NCI-H524 treated with DMSO at 0.1 percent for 48 hours (cell line): ENCODE data around the gene PDLIM7.
"Not testable (repeated sequence)": the region's sequence is repeated elsewhere in the genome, so short reads cannot be mapped to it uniquely, and the experiment has no call there.

ENCODE experiments used
- DNase-seq: peaks from one replicate; lab custom pipeline; 2025; lab: John Stamatoyannopoulos, UW

PDLIM7 gene, protein sequence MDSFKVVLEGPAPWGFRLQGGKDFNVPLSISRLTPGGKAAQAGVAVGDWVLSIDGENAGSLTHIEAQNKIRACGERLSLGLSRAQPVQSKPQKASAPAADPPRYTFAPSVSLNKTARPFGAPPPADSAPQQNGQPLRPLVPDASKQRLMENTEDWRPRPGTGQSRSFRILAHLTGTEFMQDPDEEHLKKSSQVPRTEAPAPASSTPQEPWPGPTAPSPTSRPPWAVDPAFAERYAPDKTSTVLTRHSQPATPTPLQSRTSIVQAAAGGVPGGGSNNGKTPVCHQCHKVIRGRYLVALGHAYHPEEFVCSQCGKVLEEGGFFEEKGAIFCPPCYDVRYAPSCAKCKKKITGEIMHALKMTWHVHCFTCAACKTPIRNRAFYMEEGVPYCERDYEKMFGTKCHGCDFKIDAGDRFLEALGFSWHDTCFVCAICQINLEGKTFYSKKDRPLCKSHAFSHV

DNA sequence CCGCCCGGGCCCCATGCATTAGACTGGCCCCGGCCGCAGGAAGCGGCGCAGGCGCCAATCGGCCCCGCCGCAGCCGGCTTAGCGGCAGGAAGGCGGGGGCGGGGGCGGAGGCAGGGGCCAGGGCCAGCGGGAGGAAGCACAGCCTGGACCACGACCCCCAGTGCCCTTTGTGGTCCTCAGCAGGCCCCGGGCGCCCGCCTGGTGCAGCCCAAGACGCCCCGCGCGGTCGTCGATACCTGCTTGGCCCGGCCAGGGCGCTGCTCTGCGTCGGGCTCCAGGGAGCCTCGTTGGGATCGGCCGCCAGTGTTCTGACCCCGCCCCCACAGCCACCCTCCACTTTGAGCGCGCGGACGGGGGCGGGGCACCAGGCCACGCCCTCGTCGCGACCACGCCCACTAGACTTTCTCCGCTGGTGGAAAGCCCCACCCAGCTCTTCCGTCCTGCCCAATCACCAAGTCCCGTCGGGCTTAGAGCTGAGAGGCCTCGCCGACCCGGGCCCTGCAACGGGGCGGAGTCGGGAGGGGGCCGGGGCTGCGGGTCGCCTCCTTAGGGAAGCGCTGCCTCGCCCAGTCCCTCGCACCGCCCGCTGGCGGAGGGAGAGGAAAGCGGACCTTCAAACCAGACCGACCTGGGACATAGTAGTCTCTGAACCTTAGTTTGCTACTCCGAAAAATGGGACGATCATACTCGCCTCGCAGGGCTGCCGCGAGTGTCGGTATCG, at the start of gene PDLIM7:
PDLIM7 (minus strand) TSS at position 313 of the 721 bp plus-strand sequence. CDS start 1,092 bp downstream, outside the sequence.
- peak; percentile 71 for DNase-seq

DNA sequence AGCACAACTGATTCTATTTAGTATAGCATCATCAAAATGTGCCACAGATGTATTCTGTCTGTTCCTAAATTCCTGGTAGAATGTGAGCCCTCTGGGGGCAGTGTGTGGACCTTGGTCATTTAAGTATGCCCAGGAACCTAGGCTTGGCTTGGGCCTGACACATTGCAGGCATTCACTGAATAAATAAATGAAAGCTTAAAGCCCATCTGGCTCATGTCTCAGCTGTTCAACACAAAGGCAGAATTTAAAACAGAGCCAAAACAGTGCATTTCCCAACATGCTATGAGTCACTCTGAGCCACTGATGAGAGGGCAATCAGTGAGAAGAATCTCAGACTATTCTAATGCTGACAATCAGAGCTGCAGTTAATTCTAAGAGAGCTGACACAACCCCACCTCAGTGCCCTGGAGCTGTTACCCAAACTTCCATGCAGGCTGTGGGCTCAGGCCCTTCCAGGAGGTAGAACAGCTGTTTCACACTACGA, 48.9 kb upstream of the PDLIM7 start:
- DNase-seq: no peak

DNA sequence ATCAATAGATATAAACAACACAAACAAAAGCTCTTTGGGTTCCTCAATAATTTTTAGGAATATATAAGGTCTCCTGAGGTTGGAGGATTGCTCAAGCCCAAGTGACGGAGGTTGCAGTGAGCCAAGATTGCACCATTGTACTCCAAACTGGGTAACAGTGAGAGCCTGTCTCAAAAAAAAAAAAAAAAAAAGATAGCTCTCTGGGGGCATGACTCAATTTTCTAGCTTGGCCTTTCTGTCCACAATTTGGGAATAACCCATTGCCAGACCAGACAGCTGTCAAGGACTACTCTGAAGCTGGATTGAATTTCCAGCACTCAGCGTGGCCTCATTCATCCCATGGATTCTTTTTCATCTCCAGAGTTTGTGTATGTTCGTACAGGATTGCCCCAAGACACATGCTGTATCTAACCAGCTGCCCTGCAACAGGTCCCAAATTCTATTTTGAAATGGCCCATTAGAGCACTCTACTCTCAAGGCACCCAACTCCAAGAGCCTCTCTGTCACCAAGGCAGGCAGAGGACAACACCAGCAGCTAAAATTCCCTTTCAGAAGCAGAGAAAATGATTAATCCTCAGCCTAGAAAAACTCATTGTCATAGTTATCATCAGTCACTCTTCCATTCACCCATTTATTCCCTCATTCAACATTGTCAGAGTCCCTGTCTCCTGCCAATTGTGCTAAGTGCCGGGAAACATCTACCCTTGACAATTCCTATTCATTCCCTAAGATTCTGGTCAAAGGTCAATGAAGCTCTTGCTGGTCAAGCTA, 48.3 kb upstream of the PDLIM7 start:
- DNase-seq: no peak

DNA sequence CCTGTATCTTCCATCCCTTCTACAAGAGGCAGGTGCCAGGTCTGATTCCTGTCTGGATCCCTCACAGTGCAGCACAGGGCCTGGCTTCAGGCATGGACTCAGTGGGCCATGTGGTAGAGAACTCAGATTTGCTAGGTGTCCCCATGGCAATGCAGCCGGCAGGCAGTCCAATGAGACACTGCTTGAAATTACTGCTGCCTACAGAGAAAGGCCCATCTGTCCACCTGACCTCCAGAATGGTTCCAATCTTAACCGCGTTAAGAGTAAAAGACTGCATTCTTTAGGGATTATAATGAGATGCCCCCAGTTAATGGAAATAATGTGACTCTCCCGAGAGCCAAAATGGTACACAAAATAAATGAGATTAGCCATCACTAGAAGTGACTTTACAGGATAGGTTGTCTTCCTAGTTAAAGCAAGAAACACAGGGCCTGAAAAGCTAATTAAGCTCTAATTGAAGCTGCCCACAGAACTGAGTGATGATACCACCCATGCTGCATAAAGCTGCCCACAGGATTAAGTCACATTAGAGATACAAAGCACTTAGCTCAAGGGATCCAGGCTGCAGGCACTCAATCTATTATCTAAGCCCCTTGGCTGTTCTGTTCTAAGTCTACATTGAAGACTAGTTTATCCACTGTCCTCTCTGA, 45.5 kb upstream of the PDLIM7 start:
- DNase-seq: peak; percentile 69

DNA sequence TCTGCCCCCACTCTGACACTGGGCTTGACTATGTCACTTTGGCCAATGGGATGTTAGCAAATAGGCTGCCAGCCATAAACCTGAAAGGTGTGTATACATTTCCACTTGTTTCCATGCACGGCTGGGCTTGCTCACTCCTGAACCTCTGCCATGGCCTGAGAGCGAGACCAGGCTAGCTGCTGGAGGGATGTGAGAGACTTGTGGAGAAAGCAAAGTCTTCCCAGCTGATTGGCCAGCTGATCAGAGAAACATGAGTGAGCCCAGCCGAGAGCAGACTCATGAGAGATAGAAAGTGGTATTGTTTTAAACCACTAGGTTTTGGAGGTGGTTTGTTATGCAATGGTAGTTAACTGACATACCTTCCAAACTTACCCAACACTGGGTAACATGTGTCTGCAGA, 43.0 kb upstream of the PDLIM7 start:
- no peak for DNase-seq

DNA sequence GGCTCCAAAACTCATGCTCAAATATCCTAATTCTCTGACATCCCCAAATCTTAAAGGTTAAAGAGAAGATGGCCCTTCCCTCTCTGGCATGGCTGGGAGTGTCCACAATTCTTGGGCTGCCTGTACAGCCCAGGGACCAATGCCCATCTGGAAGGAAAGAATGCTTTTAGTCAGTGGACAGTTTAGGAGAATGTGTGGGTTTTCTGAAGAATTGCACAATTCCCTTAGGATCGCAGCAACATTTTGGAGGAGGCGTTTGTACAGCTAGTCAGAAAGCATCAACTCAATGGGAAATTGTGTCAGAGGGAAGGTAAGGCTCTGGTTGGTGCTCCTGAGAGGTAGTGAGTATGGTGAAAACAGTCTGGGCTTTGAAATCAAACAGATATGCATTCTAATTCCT, 42.0 kb upstream of the PDLIM7 start:
- DNase-seq: no peak

DNA sequence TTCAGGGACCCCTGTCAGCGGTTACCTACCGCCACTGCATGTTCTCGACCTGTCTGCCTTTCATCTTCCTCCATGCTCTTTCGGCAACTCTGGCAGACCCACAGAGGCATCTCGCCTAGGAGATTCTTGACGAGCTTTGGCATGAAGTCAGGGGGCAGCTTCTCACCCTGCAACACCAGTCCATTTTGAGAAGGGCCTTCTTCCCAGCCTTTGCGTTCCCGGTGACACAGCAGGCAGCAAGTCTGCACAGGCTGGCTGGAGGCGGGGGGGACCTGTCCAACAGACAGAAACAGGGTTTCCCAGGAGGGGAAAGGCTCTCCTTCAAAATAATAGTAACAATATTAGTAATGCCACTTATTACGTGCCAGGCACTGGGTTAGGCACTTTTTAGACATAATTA, 41.5 kb upstream of the PDLIM7 start:
- DNase-seq: no peak

DNA sequence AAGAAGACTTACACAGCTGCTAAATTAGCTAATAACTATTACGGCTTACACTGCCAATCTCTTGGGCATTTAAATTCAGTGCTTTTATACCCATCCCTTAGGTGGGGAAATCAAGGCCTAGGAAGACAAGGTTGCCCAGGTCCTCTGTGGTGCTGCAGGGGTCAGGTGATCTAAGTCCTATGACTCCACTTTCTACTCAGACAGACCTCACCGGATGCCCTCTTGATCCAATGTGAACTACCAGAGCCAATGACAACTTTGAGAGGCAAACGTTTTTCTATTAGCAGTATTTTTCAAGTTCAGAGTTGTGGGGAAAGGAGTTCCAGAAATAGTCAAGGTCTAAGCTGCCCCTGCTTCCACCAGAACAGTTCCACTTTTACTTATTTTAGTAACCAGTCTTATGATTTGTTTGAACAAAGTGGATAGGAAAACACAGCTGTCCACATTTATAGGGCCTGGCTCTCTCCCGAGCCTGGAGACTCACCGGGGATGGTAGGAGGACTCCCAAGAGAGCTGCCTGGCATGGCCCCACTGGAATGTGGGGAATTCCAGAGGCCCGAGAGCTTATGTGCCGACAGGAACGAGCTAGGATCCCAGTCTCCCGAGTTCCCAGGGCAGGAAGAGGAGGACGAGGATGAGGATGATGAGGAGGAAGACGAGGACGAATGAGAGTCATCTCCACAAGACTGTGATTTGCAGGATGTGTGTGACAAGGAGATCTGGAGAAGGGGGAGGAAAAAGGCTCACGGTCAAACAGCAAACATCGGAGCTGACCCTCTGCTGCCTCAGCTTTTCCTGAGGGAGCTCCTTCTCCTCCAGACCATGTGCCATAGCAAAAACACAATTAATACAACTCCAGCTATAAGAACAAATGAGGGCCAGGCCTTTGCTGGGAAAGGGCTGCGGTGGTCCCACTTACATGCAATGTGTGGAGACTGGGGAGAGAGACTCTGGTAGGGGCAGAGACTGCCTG, 40.3 kb upstream of the PDLIM7 start:
- DNase-seq: no peak

DNA sequence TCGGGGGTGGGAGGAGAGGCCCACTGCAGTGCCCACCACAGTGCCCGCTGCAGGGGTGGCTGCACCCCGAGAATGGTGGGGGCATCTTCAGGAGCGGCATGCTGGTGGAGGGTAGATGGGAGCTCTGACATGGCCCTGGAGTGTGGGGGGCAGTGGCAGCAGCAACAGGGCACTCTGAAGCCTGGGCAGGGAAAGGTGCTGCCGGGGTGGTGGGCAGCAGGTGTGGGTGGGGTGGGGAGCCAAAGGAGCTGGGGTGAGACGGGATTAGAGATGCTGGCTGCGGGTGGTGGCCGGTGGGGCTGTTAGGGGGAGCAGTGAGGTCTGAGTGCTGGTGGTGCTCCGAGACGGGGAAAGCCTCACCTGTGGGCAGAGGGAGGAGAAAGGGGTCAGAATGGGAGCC, 39.0 kb upstream of the PDLIM7 start:
- DNase-seq: no peak

DNA sequence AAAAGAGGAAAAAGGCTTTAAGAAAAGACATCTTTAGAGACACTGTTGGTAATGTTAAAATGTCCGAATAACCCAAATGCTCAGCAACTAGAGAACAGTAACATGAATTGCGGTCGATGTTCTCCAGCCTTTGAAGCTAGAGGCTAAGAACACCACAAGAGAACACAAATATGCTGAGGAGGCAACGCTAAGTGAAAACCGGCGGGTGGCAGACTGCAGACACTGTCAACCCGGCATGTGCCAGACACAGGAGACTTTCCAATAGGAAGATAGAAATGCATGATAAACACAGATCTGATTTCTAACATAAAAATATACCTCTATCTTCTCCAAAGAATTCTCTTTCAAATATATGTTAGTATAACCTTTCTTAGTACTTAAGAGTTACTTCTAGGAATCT, 37.7 kb upstream of the PDLIM7 start:
- DNase-seq: no peak

DNA sequence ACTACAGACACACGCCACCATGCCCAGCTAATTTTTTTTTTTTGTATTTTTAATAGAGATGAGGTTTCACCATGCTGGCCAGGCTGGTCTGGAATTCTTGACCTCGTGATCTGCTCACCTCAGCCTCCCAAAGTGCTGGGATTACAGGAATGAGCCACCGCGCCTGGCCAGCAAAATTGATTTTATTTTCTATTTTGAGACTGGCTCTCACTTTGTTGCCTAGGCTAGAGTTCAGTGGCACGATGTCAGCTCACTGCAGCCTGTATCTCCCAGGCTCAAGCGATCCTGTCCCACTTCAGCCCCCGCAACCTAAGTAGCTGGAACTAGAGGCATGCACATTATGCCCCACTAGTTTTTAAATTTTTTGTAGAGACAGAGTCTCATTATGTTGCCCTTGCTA, 37.0 kb upstream of the PDLIM7 start:
- DNase-seq: not testable (repeated sequence)

DNA sequence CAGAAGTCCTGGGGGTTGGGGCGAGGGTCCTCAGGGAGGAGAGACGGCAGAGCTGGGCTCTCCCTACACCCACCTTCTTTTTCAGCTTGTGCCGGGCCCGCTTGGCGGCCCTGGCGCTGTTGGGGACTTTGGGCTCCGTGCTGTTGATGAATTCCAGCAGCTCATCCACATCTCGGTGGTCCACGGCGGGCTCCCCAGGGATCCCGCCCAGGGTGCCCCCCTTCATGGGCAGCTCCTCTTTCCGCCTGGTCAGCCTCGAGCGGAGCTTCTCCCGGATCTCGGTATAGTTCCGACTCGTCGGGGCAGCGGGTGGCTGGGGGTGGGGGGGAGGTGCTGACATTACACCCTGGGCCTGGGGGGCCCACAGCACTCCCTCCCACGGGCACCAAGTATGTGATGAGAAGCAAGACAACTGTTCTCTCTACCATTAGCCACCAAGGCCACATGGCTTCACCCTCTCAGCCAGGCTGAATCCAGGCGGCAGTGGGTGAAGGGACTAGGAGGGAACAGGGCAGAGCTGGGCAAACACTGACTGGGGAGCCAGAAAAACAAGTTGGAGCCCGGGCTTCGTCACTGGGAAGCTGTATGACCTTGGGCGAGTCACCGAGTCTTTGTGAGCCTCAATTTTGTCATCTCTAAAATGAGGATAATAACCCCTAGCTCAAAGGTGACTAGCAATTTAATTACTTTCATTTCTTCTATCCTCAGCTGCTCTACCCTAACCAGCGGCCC, 34.0 kb upstream of the PDLIM7 start:
- DNase-seq: no peak

DNA sequence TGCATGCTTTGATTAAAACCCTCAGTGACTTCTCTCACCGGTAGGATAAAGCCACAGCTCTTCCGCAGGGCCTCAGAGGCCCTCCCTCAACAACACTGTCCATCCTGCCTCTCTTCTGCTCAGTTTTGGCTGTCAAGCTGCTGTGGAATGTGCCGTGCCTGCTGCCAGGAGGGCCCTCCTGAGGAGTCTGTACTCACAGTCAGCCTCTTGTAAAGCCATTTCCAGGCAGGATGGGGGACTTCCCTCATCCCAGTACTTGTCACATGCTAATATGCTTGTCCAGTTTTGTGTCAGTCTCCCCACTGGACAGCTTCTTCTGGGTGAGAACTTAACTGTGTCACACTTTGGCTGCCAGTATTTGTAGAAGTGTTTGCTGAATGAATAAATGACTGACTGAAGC, 33.2 kb upstream of the PDLIM7 start:
- DNase-seq: no peak

DNA sequence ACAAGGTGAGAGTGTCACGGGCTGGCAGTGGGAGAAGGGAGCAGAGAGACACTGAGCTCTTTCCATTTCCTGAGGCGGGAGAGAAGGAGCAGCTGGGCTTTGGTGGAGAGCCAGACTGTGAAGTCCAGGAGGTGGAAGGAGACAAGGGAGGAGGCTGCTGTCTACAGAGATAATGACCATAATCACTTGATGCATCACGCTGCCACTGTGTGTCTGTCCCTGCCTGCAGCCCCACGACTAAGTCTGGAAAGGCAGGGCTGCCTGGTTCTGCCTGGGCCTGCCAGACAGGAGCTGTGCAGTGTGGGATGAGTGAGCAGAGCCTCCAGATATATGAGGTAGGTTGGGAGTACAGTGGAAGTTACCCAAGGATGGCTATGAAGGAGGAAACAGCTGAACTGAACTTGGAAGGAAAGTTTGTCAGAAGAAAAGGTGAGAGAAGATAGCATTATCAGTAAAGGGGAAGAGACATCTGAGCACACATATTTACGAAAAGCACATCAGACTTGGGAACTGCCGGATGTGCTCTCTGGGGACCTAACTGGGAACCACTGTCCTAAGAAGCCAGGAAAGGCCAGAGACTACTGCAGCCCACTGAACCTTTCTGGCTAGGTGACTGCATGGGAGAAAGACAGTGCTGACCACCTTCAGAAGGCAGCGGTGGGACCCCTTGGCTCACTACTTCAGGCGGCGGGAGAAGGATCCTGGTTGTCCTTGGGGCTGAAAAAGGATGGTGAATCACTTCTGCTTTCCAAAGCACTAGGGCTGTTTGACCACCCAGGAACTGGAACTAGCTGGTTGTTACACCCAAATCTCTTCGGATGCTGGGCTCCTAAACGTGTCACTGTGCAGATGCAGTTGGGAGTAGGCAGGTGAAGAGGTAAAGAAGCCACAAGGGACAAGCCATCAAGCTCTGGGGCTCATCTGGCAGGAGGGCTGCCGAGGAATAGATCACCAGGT, 32.1 kb upstream of the PDLIM7 start:
- DNase-seq: no peak

DNA sequence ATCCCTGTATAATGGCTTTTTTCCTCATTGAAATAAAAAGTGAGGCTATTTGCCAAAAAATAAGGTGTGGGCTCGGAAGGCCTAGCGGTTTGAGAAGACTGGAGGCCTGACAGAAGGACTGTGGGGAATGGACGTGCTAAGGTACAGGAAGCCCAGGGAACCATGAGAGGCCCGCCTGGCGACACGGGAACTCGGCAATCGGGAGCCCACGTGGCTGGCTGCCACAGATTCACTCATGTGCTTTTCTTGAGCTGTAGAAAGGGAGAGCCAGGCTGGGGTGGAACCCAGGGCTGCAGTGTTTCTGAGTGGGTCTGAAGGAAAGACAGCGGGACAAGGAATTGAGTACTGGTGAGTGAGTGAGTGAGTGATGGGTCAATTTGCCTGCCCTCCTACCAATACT, 31.2 kb upstream of the PDLIM7 start:
- no peak for DNase-seq

DNA sequence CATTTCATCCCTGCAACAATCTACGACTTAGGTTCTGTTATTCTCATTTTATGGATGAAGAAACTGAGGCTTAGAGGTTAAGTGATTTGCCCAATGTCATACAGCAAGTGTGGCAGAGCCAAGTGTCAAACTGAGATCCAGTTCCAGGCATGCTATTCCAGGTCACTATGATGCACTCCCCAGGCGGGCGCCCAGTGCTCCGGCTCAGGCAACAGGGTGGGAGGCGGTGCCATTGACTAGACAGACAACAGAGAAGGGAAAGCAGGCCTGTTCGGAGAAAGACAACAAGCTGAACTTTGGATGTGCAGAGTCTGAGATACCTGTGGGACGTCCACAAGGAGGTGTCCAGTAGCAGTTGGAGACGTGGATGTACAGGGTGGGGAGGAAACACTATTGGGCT, 30.2 kb upstream of the PDLIM7 start:
- DNase-seq: no peak

DNA sequence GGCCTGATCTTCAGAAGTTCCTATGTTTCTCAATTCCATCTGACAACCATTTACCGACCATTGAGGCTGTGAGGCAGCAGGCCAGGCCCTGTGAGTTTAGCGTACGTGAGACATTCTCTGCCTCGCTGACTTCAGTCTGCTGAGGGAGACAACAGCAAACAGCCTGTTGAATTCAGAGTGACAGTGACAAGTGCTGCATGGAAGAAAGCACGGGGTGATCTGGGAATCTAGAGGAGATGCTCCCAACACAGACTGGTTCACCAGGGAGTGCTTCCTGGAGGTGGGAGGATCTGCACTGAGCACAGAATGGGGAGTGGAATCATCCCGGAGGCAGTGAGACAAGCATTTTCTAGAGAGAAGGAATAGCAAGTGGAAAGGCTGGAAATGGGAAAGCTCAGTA, 29.4 kb upstream of the PDLIM7 start:
- DNase-seq: no peak

DNA sequence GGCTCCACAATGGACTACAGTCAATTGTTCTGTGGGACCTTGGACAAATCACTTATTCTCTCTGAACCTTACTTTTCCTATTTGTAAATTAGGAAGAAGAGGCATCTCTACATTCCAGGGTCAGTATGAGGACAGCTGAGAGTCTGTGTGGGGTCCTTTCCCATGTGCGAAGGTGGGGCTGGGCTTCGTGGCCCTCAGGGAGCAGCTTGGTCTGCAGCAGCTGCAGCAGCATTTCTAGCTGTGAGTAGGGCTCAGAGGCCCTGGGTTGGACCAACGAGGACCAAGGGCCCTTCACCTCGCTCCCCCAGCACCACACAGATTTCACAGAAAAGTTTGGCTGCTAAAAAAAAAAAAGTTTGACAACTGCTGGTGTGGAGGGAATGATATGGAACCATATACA, 28.8 kb upstream of the PDLIM7 start:
- DNase-seq: no peak
